ENCODE data around the gene TTLL11.

DNA sequence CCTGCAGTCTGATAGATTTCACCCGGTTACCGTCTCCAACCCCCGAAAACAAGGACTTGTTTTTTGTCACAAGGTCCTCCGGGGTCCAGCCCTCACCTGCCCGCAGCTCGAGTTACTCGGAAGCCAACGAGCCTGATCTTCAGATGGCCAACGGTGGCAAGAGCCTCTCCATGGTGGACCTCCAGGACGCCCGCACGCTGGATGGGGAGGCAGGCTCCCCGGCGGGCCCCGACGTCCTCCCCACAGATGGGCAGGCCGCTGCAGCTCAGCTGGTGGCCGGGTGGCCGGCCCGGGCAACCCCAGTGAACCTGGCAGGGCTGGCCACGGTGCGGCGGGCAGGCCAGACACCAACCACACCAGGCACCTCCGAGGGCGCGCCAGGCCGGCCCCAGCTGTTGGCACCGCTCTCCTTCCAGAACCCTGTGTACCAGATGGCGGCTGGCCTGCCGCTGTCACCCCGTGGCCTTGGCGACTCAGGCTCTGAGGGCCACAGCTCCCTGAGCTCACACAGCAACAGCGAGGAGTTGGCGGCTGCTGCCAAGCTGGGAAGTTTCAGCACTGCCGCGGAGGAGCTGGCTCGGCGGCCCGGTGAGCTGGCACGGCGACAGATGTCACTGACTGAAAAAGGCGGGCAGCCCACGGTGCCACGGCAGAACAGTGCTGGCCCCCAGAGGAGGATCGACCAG lies 320.4 kb downstream of the TTLL11 start:
- TF ChIP-seq POLR2A (IDR thresholded peaks at IDR 0.05), result no peak
- TF ChIP-seq, protein P1, sequence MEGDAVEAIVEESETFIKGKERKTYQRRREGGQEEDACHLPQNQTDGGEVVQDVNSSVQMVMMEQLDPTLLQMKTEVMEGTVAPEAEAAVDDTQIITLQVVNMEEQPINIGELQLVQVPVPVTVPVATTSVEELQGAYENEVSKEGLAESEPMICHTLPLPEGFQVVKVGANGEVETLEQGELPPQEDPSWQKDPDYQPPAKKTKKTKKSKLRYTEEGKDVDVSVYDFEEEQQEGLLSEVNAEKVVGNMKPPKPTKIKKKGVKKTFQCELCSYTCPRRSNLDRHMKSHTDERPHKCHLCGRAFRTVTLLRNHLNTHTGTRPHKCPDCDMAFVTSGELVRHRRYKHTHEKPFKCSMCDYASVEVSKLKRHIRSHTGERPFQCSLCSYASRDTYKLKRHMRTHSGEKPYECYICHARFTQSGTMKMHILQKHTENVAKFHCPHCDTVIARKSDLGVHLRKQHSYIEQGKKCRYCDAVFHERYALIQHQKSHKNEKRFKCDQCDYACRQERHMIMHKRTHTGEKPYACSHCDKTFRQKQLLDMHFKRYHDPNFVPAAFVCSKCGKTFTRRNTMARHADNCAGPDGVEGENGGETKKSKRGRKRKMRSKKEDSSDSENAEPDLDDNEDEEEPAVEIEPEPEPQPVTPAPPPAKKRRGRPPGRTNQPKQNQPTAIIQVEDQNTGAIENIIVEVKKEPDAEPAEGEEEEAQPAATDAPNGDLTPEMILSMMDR (IDR thresholded peaks at IDR 0.05), result no peak
- TF ChIP-seq POLR2AphosphoS5 (IDR thresholded peaks at IDR 0.05), result no peak

Measured in gastroesophageal sphincter (tissue), 3 donors.